Measurements from ENCODE around the gene KANSL1. TPM values are rescaled to one million over a fixed set of nuclear protein-coding genes. Genes with fewer than 3 reads are reported as not detected.

The KANSL1 gene
- total RNA-seq, 1 donor from 2014 or later = 102 TPM

- Mint-ChIP-seq H3K4me1 (ENCODE audit: unreplicated experiment) (peaks cover 34% of the 10 kb centered on the region), H3K36me3 (ENCODE audit: unreplicated experiment) (peaks cover 7% of the 10 kb centered on the region), H3K27ac (ENCODE audit: unreplicated experiment) (no peak overlapping the region), H3K4me3 (ENCODE audit: unreplicated experiment) (no peak overlapping the region), H3K9me3 (ENCODE audit: unreplicated experiment) (no peaks in the 10 kb centered on the region), H3K27me3 (ENCODE audit: unreplicated experiment) (no peaks in the 10 kb centered on the region)
- TF ChIP-seq CTCF (IDR thresholded peaks at IDR 0.05) = no peak
- no peak for DNase-seq (ENCODE audit: extremely low spot score, unreplicated experiment)
These were observed 69.6 kb downstream of the KANSL1 start for GRCh38 chr17:46123607-46124006.

GRCh38 chr17:46122486-46122871 lies 70.8 kb downstream of the KANSL1 start:
- no peak for DNase-seq (ENCODE audit: extremely low spot score, unreplicated experiment)
- Mint-ChIP-seq H3K4me3 (ENCODE audit: unreplicated experiment) (no peak overlapping the region), H3K9me3 (ENCODE audit: unreplicated experiment) (no peaks in the 10 kb centered on the region), H3K36me3 (ENCODE audit: unreplicated experiment) (peaks cover 7% of the 10 kb centered on the region), H3K27me3 (ENCODE audit: unreplicated experiment) (no peaks in the 10 kb centered on the region), H3K4me1 (ENCODE audit: unreplicated experiment) (peaks cover 28% of the 10 kb centered on the region), H3K27ac (ENCODE audit: unreplicated experiment) (no peak overlapping the region)
- TF ChIP-seq CTCF (IDR thresholded peaks at IDR 0.05) = no peak

- H3K36me3 Mint-ChIP-seq (ENCODE audit: unreplicated experiment) = peaks cover 7% of the 10 kb centered on the region
- no peaks in the 10 kb centered on the region for H3K9me3 Mint-ChIP-seq (ENCODE audit: unreplicated experiment)
- no peaks in the 10 kb centered on the region for H3K27me3 Mint-ChIP-seq (ENCODE audit: unreplicated experiment)
- DNase-seq (ENCODE audit: extremely low spot score, unreplicated experiment) = no peak
- H3K4me1 Mint-ChIP-seq (ENCODE audit: unreplicated experiment) = peaks cover 32% of the 10 kb centered on the region
- H3K27ac Mint-ChIP-seq (ENCODE audit: unreplicated experiment) = no peak overlapping the region
- TF ChIP-seq CTCF (IDR thresholded peaks at IDR 0.05) = no peak
- no peak overlapping the region for H3K4me3 Mint-ChIP-seq (ENCODE audit: unreplicated experiment)
These were observed 71.3 kb downstream of the KANSL1 start for GRCh38 chr17:46121841-46122485.

GRCh38 chr17:46121165-46121764 lies 72.0 kb downstream of the KANSL1 start:
- TF ChIP-seq CTCF (IDR thresholded peaks at IDR 0.05) = no peak
- Mint-ChIP-seq H3K4me1 (ENCODE audit: unreplicated experiment) (peaks cover 36% of the 10 kb centered on the region), H3K4me3 (ENCODE audit: unreplicated experiment) (no peak overlapping the region), H3K27ac (ENCODE audit: unreplicated experiment) (peak overlapping the region; percentile 3), H3K27me3 (ENCODE audit: unreplicated experiment) (no peaks in the 10 kb centered on the region), H3K36me3 (ENCODE audit: unreplicated experiment) (peaks cover 4% of the 10 kb centered on the region), H3K9me3 (ENCODE audit: unreplicated experiment) (no peaks in the 10 kb centered on the region)
- no peak for DNase-seq (ENCODE audit: extremely low spot score, unreplicated experiment)

- no peak for TF ChIP-seq CTCF (IDR thresholded peaks at IDR 0.05)
- peak overlapping the region; percentile 3 for H3K27ac Mint-ChIP-seq (ENCODE audit: unreplicated experiment)
- peaks cover 40% of the 10 kb centered on the region for H3K4me1 Mint-ChIP-seq (ENCODE audit: unreplicated experiment)
- H3K4me3 Mint-ChIP-seq (ENCODE audit: unreplicated experiment) = no peak overlapping the region
- H3K9me3 Mint-ChIP-seq (ENCODE audit: unreplicated experiment) = no peaks in the 10 kb centered on the region
- H3K36me3 Mint-ChIP-seq (ENCODE audit: unreplicated experiment) = peaks cover 4% of the 10 kb centered on the region
- no peak for DNase-seq (ENCODE audit: extremely low spot score, unreplicated experiment)
- H3K27me3 Mint-ChIP-seq (ENCODE audit: unreplicated experiment) = no peaks in the 10 kb centered on the region
These were observed 72.7 kb downstream of the KANSL1 start for GRCh38 chr17:46120537-46120936.

Data from osteocyte (in vitro differentiated cells).